GM18526 (cell line): ENCODE measurements around the gene CDK8.

Experiments
- POLR2A ChIP-seq: IDR thresholded peaks from 3 replicates; pipeline ENCODE4 v1.6.1; 2011; ENCODE audit not compliant: insufficient read length; ENCODE audit errors: extremely low read depth

CDK8 gene

GRCh38 chr13:26327940-26328725 is 74.2 kb downstream of the CDK8 start:
- TF ChIP-seq POLR2A = no peak

- TF ChIP-seq POLR2A = no peak
These were observed 81.2 kb downstream of the CDK8 start for GRCh38 chr13:26335158-26335557.

DNA sequence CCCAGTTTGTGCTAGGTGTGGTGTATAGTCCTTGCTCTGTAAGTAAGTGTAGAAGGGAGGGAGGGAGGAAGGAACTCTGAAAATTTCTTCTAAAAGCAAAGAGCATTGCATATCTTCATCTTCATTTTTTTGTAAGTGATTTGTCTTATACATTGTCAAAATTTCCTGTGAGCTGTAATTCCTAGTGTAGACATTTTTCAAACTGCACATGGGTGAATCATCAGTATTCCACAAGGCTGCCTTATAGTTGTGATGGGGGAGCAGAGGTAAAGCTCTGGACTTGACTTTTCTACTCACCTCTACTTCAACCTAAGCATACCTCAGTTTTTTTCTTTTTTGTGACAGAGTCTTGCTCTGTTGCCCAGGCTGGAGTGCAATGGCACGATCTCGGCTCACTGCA is 86.9 kb downstream of the CDK8 start:
- no peak for TF ChIP-seq POLR2A

DNA sequence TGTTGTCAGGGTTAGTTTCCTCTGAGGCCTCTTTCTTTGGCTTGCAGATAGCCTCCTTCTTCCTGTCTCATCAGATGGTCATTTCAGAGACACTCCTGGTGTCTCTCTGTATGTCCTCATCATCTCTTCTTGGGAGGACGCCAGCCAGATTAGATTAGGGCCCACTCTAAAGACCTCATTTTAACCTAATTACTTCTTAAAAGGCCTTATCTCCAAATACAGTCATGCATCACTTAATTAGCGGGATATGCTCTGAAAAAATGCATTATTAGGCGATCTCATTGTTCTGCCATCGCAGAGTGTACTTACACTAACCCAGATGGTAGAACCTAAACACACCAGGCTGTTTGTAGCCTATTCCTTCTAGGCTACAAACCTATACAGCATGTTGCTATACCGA is 89.0 kb downstream of the CDK8 start:
- TF ChIP-seq POLR2A = no peak

GRCh38 chr13:26343816-26344215 is 89.9 kb downstream of the CDK8 start:
- TF ChIP-seq POLR2A = no peak

- no peak for TF ChIP-seq POLR2A
These were observed 91.1 kb downstream of the CDK8 start for GRCh38 chr13:26344980-26345379.

GRCh38 chr13:26348966-26349365 is 95.0 kb downstream of the CDK8 start:
- TF ChIP-seq POLR2A = no peak

GRCh38 chr13:26362261-26362660 is 108.3 kb downstream of the CDK8 start:
- no peak for TF ChIP-seq POLR2A

DNA sequence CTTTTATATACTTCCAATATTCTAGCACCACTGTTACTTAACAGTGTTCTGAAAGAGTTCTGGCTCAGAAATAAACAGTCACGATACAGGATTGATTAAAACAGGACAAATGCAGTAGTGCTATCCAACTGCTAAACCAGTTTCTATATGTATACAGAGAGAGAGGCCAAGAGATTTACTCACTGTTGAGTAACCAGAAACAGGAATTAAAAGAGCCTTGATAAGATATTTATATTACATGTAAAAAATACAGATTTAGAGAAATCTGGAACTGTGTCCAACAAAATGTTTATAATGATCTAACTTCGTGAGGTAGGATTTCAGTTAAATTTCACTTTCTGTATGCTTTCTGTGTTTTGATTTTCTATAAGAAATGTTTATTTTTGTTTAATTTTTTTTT is 116.6 kb downstream of the CDK8 start:
- TF ChIP-seq POLR2A = no peak

GRCh38 chr13:26372747-26373146 is 118.8 kb downstream of the CDK8 start:
- TF ChIP-seq POLR2A = no peak

GRCh38 chr13:26376430-26376829 is 122.5 kb downstream of the CDK8 start:
- no peak for TF ChIP-seq POLR2A

DNA sequence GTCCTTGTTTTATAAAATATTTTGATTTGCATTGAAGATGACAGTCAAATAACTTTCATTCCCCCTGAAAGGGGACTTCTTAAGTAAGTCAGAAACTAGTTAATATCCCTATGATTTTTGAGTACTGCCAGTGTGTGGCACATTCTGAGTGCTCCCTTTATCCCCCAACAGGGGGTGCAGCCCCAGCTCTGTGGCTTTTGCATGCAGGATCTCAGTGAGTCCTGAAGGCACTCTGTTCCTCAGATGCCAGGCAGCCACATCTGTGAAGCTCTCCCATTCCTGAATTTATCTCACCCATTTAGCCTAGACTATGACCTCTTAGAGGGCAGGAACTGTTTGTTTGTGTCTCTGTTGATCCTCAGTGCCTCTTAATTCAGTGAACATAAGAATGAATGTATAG is 123.1 kb downstream of the CDK8 start:
- no peak for TF ChIP-seq POLR2A

- no peak for TF ChIP-seq POLR2A
These were observed 124.2 kb downstream of the CDK8 start for GRCh38 chr13:26378116-26378515.

DNA sequence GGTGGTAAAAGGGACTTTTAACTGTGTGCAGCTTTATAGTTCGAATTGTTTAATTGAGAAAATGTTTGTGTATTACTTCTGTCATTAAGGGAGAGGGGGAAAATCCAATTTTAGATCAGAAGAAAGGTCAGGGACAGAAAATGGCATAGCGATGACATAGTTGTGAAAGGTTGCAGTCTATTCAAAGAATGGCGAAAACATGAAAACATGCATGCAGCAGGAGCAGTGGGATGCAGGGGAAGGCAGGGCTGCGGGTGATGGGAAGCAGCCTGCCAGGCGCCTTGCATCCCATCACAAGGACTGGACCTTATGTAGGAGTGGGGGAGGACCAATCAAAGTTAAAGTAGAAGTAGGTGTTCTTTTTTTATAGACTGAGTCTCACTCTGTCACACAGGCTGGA is 125.9 kb downstream of the CDK8 start:
- TF ChIP-seq POLR2A = no peak

- no peak for TF ChIP-seq POLR2A
These were observed 127.0 kb downstream of the CDK8 start for GRCh38 chr13:26380930-26381329.

DNA sequence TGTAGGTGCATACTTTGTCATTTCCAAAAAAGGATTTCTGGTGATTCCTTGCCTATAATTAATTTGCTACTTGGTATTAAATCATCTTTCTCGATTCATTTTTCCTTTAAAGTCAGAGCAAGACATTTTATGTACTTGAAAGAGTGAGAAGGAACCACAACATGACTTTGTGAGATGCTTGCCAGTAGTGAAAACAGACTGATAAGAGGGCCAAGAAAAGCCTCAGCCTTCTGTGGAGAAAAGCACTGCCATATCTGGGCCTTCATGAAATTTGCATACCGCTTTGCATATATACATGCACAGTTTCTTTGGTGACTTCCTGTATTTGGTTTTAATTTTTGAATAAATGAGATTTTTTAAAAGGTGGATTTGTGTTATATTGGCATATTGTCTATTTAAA is 128.4 kb downstream of the CDK8 start:
- TF ChIP-seq POLR2A = no peak

DNA sequence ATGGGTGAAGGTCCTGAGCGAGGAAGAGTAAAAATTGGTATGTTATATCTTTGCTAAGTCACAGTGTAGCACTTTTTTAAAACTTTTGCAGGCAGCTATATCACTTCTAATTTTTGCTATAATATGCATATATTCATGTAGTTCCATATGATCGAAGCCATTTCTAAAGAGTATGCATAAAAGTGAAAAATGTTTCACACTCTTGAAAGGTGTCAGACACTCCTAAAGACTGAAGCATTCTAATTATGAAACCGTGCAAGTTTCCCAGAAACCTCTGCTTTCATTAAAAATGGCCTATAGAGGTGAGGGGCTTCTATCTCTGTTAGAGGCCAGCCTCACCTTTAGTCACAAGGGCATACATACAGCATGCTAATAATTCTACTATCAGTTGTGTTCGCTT is 128.9 kb downstream of the CDK8 start:
- no peak for TF ChIP-seq POLR2A
